Iris pigment epithelial cell (primary cell): Measurements from ENCODE around the gene TECR.
"Not testable (repeated sequence)": the region's sequence is repeated elsewhere in the genome, so short reads cannot be mapped to it uniquely, and the experiment has no call there.

Experiments used
- DNase-seq: peaks from one replicate; pipeline ENCODE4 v3.0.0-alpha.2; 2011; ENCODE audit warnings: low read depth

TECR gene

GRCh38 chr19:14540741-14541525 is 11.5 kb downstream of the TECR start:
- no peak for DNase-seq

- DNase-seq: not testable (repeated sequence)
These were observed 12.6 kb downstream of the TECR start for GRCh38 chr19:14541979-14542378.

GRCh38 chr19:14542711-14543328 is 13.4 kb downstream of the TECR start:
- peak; percentile 28 for DNase-seq

GRCh38 chr19:14544047-14544446 is 14.7 kb downstream of the TECR start:
- no peak for DNase-seq

DNA sequence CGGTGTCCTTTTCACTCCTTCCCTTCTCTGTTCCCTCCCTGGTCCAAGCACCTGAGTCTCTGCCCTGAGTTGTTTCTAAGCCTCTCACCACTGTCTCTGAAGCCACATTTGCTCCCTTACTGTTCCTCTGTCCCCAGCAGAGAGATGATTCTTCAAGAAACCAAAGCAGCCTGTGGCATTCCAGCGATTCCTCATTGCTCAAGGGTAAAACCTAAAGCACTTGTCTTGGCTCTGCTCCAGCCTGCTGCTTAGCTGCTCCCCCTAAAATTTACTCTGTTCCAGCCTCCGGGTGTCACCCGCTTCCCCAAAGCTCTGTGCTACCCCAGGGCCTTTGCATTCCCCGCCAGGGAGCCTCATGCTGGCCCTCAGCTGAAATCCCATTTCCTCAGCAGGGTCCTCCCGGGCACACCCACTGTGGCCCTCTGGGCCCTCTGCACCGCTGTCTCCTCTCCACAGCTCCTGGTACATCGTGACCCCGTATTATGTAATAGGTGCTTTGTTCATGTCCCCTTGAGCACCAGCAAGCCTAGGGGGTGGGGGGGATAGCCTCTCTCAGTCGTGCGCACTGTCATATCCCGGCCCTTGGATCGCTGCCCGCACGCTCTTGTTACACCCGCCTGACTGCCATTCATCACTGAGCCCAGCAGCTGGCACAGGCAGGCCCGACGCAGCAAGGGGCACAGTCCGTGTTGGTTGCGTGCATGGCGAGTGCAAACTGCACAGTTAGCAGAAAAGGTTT is 15.8 kb downstream of the TECR start:
- peak; percentile 47 for DNase-seq

DNA sequence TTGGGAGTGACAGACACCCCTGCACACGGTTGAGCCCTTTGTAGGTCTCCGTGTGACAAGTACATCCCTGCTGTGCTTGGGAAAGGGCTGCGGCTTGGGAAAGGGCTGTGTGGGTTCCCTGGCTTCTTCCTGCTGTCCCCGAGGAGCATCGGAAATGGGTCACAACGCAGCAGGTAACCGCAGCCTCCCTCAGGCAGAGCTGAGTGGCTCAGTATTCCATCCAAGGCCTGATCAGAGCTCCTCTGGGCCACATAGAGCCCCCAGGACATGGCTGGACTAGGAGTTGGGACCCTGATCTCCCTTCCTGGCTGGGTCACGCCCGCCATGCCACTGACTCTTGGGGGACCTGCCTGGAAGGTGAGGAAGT is 16.3 kb downstream of the TECR start:
- DNase-seq: no peak

DNA sequence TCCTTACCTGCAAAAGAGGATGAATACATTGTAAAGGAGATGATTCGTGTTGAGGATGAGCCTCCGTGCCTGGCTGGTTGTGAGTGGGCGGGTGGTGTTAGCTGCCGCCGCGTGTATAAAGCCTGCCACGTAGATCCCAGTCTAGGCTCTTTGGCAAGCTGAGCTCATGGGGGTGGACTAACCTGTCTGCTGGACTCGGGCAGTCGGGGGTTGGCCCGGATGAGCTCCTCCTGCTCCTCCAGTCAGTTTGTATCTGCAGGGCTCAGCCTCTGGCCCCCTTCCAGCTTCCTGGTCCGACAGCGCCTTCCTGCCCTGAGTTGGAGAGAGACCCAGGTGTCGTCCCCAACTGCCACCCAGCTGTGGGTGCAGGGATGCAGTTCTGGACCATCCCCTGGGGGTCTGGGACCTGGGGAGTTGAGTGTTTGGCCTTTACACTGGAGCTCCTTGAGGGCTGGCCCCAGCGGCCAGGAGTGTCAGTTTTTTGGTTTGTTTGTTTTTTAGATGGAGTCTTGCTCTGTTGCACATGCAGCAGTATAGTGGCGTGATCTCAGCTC is 20.9 kb downstream of the TECR start:
- DNase-seq: peak; percentile 62

DNA sequence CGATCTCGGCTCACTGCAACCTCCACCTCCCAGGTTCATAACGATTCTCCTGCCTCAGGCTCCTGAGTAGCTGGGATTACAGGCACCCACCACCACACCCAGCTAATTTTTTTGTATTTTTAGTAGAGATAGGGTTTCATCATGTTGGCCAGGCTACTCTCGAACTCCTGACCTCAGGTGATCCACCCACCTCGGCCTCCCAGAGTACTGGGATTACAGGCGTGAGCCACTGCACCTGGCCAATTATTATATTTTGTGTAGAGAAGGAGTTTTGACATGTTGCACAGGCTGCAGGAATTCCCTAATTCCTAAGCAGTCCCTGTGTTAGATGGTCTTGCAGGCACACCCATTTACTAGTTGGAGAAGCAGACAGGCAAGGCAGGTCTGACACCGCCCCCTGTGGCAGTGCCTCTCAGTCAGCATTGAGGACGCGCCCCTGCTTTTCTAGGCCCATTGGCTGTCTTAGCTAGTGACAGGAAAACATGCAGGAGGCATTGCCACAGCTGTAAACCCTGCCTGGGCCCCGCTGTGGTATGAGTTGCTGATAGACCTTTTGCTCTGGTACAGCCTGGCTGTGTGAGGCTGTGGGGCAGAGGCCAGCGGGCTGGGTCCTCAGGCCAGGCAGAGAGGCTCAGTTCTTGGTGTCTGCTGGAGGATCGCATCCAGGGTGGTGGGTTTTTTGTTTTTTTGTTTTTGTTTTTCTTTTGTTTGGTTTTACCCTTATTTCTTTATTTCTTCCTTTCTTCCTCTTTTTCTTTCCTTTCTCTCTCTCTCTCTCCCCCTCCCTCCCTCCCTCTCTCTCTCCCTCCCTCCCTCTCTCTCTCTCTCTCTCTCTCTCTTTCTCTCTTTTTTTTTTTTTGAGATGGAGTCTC is 22.0 kb downstream of the TECR start:
- DNase-seq: peak; percentile 46

GRCh38 chr19:14552006-14552360 is 22.6 kb downstream of the TECR start:
- not testable (repeated sequence) for DNase-seq

DNA sequence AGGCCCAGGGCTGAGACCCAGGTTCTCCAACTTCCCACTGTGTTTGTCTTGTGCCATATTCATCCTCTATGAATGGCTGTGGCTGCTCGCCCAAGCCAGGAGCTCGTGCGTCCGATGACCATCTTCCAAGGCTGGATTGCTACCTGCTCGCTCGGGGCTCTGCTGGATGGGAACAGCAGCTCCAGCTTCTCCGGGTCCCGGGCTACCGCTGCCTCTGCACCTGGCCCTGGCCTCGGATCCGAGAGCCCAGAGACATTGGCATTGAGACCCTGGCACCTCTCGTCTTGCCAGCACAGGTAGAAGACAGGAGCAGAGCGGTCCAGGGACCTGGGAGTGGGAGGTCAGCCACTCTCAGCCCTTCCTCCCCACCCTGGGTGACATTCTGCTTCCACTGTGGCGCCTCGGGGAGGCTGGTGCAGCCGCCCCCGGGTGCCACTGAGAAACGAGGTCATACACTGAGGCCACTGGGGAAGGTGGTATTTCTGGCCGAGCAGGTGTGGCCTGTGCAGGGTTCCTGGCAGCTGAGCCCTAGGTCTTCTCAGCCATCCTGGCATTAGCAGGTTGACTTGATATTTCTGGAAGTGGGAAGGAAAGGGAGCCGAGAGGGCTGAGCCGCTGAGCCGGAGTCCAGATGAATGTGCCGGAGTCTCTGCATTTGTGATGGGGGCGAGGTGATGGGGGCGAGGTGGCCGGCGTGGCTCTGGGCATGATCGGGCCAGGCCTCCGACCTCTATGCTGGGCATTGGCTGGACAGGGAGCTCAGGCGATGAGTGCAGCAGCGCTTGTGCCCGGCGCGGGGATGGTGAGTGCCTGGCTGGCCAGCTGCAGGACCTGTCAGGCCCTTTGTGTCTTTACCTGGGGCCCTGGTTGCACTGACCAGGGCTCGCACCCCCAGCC is 23.9 kb downstream of the TECR start:
- DNase-seq: no peak

GRCh38 chr19:14553939-14554243 is 24.5 kb downstream of the TECR start:
- DNase-seq: no peak

DNA sequence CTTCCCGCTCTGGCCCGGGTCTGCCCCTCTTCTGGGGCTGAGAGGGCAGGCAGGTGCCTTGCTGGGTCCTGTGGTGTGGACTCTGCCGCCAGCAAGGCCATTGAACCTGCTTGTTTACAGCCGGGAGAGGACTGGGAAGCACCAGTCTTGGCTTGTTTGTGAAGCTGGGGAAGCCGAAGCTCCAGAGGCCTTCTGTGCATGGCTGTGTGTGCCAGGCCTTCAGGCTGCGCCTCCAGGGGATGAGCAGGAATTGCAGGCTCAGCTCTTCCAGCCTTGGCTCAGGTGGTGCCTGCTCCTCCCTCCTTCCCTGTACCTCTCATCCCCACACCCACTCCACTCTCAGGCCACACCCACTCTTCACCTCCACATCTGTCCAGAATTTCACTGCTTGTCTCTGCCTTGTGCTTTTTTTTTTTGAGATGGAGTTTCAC is 25.0 kb downstream of the TECR start:
- DNase-seq: no peak

- DNase-seq: peak; percentile 73
These were observed 26.7 kb downstream of the TECR start for GRCh38 chr19:14555918-14556661.

GRCh38 chr19:14556662-14557188 is 27.3 kb downstream of the TECR start:
- peak; percentile 83 for DNase-seq

- DNase-seq: no peak
These were observed 29.1 kb downstream of the TECR start for GRCh38 chr19:14558370-14559066.

GRCh38 chr19:14559916-14560775 is 30.8 kb downstream of the TECR start:
- no peak for DNase-seq

- DNase-seq: no peak
These were observed 31.3 kb downstream of the TECR start for GRCh38 chr19:14560776-14561108.

DNA sequence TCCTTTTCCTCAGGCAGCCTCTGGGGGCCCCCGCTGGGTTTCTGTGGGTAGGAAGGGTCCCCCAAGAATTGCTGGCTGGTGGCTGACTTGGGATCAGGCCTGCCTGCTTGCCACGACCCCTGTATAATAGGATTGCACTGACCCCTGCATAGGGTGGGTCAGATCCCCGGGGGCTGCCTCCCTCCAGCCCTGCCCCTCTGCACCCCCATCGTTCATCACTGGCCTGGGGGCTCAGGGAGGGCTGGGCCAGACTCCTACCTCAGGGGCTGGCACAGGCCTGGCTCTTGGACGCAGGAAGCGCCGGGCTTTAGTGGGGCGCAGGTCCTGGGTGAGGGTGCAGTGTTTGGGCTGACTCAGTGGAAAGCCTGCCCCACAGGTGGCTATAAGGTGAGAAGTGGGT is 31.9 kb downstream of the TECR start:
- DNase-seq: no peak
